Adrenal gland (tissue), 5 donors: ENCODE results near the gene FBXL17.

Source experiments
- CTCF ChIP-seq, 6 experiments: fragments of 450-650 bp in 4 of 6; fragments of 200-600 bp in 2 of 6; sonication (generic) in 1 of 6; IDR thresholded peaks; 1 replicate in 5 of 6; 2 replicates in 1 of 6; pipeline versions ENCODE4 v1.5.1 to v1.8.0; 2016 to 2021; ENCODE audit warnings: antibody characterized with exemption in 6 of 6, mild to moderate bottlenecking in 2 of 6, moderate library complexity in 1 of 6
- POLR2A ChIP-seq, 2 donors: fragments of 450-650 bp; IDR thresholded peaks; one replicate each; pipeline ENCODE4 v1.6.1; 2017; ENCODE audit warnings: antibody characterized with exemption in 2 of 2, mild to moderate bottlenecking in 2 of 2, moderate library complexity in 1 of 2
- donor health status: DM: no; HTN: no; CAD: no.

DNA sequence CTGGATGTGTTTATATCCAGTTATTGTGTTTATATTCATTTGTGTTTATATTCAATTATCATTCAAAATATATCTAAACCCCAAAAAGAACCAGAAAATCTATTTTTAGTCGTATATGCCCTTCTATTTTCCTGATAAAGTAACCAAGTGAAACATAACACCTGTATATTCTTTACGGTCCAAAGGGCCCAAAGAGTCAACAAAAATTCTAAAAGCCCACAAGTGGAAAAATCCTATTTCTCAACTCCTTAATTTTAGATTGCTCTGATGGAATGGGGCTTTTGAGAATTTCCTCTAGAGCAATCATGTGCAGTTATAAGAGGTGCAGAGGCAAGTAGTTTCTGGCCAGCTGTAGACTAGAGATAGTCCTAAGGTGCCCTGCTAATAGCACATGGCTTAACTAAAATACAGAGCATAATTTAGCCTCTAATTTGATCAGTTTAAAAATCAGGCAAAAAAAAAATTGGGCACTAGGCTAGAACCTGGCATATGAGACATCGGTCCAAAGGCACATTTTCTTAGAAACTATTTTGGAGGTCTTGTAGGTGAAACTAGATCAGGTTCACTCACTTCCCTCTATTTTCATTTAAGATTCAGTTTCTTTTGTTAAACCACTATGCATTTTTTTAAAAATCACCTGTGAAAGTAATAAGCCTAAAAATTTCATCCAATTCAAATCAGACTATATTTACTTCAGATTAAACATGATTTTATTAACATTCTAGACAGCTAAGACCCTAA, 256.0 kb downstream of the FBXL17 start:
- TF ChIP-seq POLR2A (IDR thresholded peaks at IDR 0.05), result no peak
- no peak for TF ChIP-seq CTCF (IDR thresholded peaks at IDR 0.05)
